Natural killer cell (primary cell): Measurements from ENCODE around the gene CALN1. TPM values are rescaled to one million over a fixed set of nuclear protein-coding genes. Genes with fewer than 3 reads are reported as not detected.

Experiments used
- ATAC-seq, 3 donors: fragments of 150-1000 bp in 2 of 3; fragments of 200-7000 bp in 1 of 3; cut with Tn5 transposase; 1 replicate in 1 of 3; 2 replicates in 2 of 3; pipeline ENCODE4 v1.10.0; 2021; ENCODE audit warnings: mild to moderate bottlenecking in 2 of 3, moderate library complexity in 2 of 3
- DNase-seq, 2 donors: peaks; one replicate each; pipeline versions ENCODE4 v3.0.0 to v3.0.0-alpha.2; 2013 to 2021; ENCODE audit warnings: mixed read lengths in 1 of 2
- H3K27ac ChIP-seq: one replicate; pipeline ENCODE4 v1.5.1; 2013; ENCODE audit warnings: mild to moderate bottlenecking, low read length
- H3K27me3 ChIP-seq: one replicate; pipeline ENCODE4 v1.6.1; 2013; ENCODE audit warnings: low read length; ENCODE audit not compliant: control insufficient read depth, insufficient read depth
- H3K36me3 ChIP-seq: one replicate; pipeline ENCODE4 v1.6.1; 2013; ENCODE audit warnings: low read length; ENCODE audit not compliant: control insufficient read depth, insufficient read depth
- H3K4me1 ChIP-seq: one replicate; pipeline ENCODE4 v1.6.1; 2013; ENCODE audit warnings: low read length; ENCODE audit not compliant: control insufficient read depth, insufficient read depth
- H3K4me3 ChIP-seq: one replicate; pipeline ENCODE4 v1.5.1; 2013; ENCODE audit warnings: low read length
- H3K9me3 ChIP-seq: one replicate; pipeline ENCODE4 v1.6.1; 2013; ENCODE audit warnings: low read length; ENCODE audit not compliant: control insufficient read depth, insufficient read depth
- H3K27ac Mint-ChIP-seq, 2 donors: one replicate each; pipeline ENCODE4 v1.8.0; 2022; ENCODE audit warnings: mild to moderate bottlenecking in 2 of 2, mixed read lengths in 2 of 2, moderate library complexity in 1 of 2
- H3K27me3 Mint-ChIP-seq, 2 donors: one replicate each; pipeline ENCODE4 v1.8.0; 2022; ENCODE audit warnings: low read depth in 2 of 2, mixed read lengths in 2 of 2
- H3K36me3 Mint-ChIP-seq: one replicate; pipeline ENCODE4 v1.8.0; 2022; ENCODE audit warnings: mixed read lengths
- H3K4me1 Mint-ChIP-seq, 2 donors: one replicate each; pipeline ENCODE4 v1.8.0; 2022; ENCODE audit warnings: mixed read lengths in 2 of 2
- H3K4me3 Mint-ChIP-seq: one replicate; pipeline ENCODE4 v1.8.0; 2022; ENCODE audit warnings: mild to moderate bottlenecking, moderate library complexity, mixed read lengths
- H3K9me3 Mint-ChIP-seq, 2 donors: one replicate each; pipeline ENCODE4 v1.8.0; 2022; ENCODE audit warnings: mixed read lengths in 2 of 2
- WGBS: methylation state at CpG from one replicate; pipeline ENCODE4 v1.1.7; 2013; ENCODE audit warnings: missing lambda C conversion rate; ENCODE audit not compliant: insufficient coverage; 5-methylcytosine and 5-hydroxymethylcytosine counted together
- intact Hi-C: fragments of 100-400 bp; cut with micrococcal nuclease; formaldehyde crosslinking; loops from one replicate; pipeline ENCODE4 v1.14.2; 2022
- total RNA-seq, 4 donors: library from RNA; stranded (reverse); fragments of 120-200 nt in 1 of 4; gene quantifications; one replicate each; pipeline versions ENCODE4 v1.2.3 to v1.2.4, GENCODE V29; 2013 to 2022
- TF ChIP-seq, protein P1 (sequence below): fragments of 200-600 bp; IDR thresholded peaks from one replicate; pipeline ENCODE4 v1.8.0; 2022; ENCODE audit warnings: antibody characterized with exemption

Gene CALN1
- total RNA-seq, 3 donors from 2014 or later (not counting 1 experiment from before 2014, with no cell fraction given), result 0.18 TPM; not detected in 2

GRCh38 chr7:72335561-72336381, 76.4 kb downstream of the CALN1 start:
- H3K27ac Mint-ChIP-seq, result no peak overlapping the region
- no peaks in the 10 kb centered on the region for H3K4me1 ChIP-seq
- no peaks in the 10 kb centered on the region for H3K9me3 Mint-ChIP-seq
- H3K4me1 Mint-ChIP-seq, result no peaks in the 10 kb centered on the region
- intact Hi-C loops, result no loop called here
- peaks cover 39 to 46% of the 10 kb centered on the region in 2 donors for H3K27me3 Mint-ChIP-seq
- H3K36me3 Mint-ChIP-seq, result no peaks in the 10 kb centered on the region
- no peak overlapping the region for H3K27ac ChIP-seq
- H3K36me3 ChIP-seq, result no peaks in the 10 kb centered on the region
- WGBS, result 3% methylated on average over 62 of the region's 62 CpGs
- H3K27me3 ChIP-seq, result no peaks in the 10 kb centered on the region
- no peak for ATAC-seq
- H3K4me3 Mint-ChIP-seq, result no peak overlapping the region
- H3K9me3 ChIP-seq, result no peaks in the 10 kb centered on the region
- TF ChIP-seq, protein P1, sequence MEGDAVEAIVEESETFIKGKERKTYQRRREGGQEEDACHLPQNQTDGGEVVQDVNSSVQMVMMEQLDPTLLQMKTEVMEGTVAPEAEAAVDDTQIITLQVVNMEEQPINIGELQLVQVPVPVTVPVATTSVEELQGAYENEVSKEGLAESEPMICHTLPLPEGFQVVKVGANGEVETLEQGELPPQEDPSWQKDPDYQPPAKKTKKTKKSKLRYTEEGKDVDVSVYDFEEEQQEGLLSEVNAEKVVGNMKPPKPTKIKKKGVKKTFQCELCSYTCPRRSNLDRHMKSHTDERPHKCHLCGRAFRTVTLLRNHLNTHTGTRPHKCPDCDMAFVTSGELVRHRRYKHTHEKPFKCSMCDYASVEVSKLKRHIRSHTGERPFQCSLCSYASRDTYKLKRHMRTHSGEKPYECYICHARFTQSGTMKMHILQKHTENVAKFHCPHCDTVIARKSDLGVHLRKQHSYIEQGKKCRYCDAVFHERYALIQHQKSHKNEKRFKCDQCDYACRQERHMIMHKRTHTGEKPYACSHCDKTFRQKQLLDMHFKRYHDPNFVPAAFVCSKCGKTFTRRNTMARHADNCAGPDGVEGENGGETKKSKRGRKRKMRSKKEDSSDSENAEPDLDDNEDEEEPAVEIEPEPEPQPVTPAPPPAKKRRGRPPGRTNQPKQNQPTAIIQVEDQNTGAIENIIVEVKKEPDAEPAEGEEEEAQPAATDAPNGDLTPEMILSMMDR, result no peak
- no peak overlapping the region for H3K4me3 ChIP-seq
- no peak for DNase-seq

- Mint-ChIP-seq H3K4me1 (no peaks in the 10 kb centered on the region), H3K36me3 (no peaks in the 10 kb centered on the region), H3K27ac (no peak overlapping the region), H3K4me3 (no peak overlapping the region), H3K9me3 (no peaks in the 10 kb centered on the region), H3K27me3 (peaks cover 39 to 40% of the 10 kb centered on the region in 2 donors)
- no peaks in the 10 kb centered on the region for H3K36me3 ChIP-seq
- H3K27ac ChIP-seq, result no peak overlapping the region
- intact Hi-C loops, result no loop called here
- no peaks in the 10 kb centered on the region for H3K4me1 ChIP-seq
- no peak for ATAC-seq
- H3K27me3 ChIP-seq, result no peaks in the 10 kb centered on the region
- no peak for DNase-seq
- no peak overlapping the region for H3K4me3 ChIP-seq
- 55% methylated on average over 5 of the region's 5 CpGs for WGBS
- no peaks in the 10 kb centered on the region for H3K9me3 ChIP-seq
- TF ChIP-seq, protein P1, result no peak
These were observed 77.4 kb downstream of the CALN1 start for GRCh38 chr7:72334698-72335097.

- Mint-ChIP-seq H3K9me3 (no peaks in the 10 kb centered on the region), H3K27ac (no peak overlapping the region), H3K4me3 (no peak overlapping the region), H3K27me3 (peaks cover 34 to 37% of the 10 kb centered on the region in 2 donors), H3K36me3 (no peaks in the 10 kb centered on the region), H3K4me1 (no peaks in the 10 kb centered on the region)
- TF ChIP-seq, protein P1, result no peak
- intact Hi-C loops, result no loop called here
- Histone ChIP-seq H3K4me3 (no peak overlapping the region), H3K27ac (no peak overlapping the region), H3K9me3 (no peaks in the 10 kb centered on the region), H3K36me3 (no peaks in the 10 kb centered on the region), H3K27me3 (no peaks in the 10 kb centered on the region), H3K4me1 (no peaks in the 10 kb centered on the region)
- no peak for DNase-seq
- 10% methylated on average over 6 of the region's 6 CpGs for WGBS
- ATAC-seq, result no peak
These were observed 78.1 kb downstream of the CALN1 start for GRCh38 chr7:72334066-72334465.

GRCh38 chr7:72326811-72327210, 85.3 kb downstream of the CALN1 start:
- Histone ChIP-seq H3K36me3 (no peaks in the 10 kb centered on the region), H3K4me1 (no peaks in the 10 kb centered on the region), H3K27ac (no peak overlapping the region), H3K27me3 (no peaks in the 10 kb centered on the region), H3K9me3 (no peaks in the 10 kb centered on the region), H3K4me3 (no peak overlapping the region)
- Mint-ChIP-seq H3K36me3 (no peaks in the 10 kb centered on the region), H3K4me3 (no peak overlapping the region), H3K9me3 (no peaks in the 10 kb centered on the region), H3K4me1 (no peaks in the 10 kb centered on the region), H3K27me3 (peaks cover 0 to 3% of the 10 kb centered on the region in 2 donors), H3K27ac (no peak overlapping the region)
- no peak for DNase-seq
- TF ChIP-seq, protein P1, result no peak
- no peak for ATAC-seq
- intact Hi-C loops, result no loop called here
